Transverse colon (tissue), 4 donors: Measurements from ENCODE around the gene TNFRSF12A. TPM values are rescaled to one million over a fixed set of nuclear protein-coding genes. Genes with fewer than 3 reads are reported as not detected.

ENCODE experiments used
- DNase-seq: peaks from one replicate; pipeline ENCODE4 v3.0.0-alpha.2; 2019
- H3K27ac ChIP-seq, 4 donors: fragments of 200-600 bp; sonication (generic); 2 replicates each; pipeline ENCODE4 v1.5.1; 2016 to 2018; ENCODE audit warnings: inconsistent platforms in 4 of 4
- H3K27me3 ChIP-seq: fragments of 200-600 bp; sonication (generic); 2 replicates; pipeline ENCODE4 v1.5.1; 2017; ENCODE audit warnings: inconsistent platforms
- H3K36me3 ChIP-seq, 4 donors: fragments of 200-600 bp; sonication (generic); 2 replicates each; pipeline ENCODE4 v1.5.1; 2017 to 2019; ENCODE audit warnings: inconsistent platforms in 4 of 4
- H3K4me1 ChIP-seq, 4 donors: fragments of 200-600 bp; sonication (generic); 2 replicates each; pipeline ENCODE4 v1.5.1; 2017 to 2020; ENCODE audit warnings: inconsistent platforms in 4 of 4
- H3K4me3 ChIP-seq, 4 donors: fragments of 200-600 bp; sonication (generic); 1 replicate in 1 of 4; 2 replicates in 3 of 4; pipeline versions ENCODE4 v1.5.1 to v1.6.1; 2017 to 2019; ENCODE audit warnings: inconsistent platforms in 4 of 4
- H3K9me3 ChIP-seq, 2 donors: fragments of 200-600 bp; sonication (generic); 2 replicates each; pipeline ENCODE4 v1.5.1; 2017 to 2019; ENCODE audit warnings: inconsistent platforms in 2 of 2
- CTCF ChIP-seq, 5 experiments: fragments of 200-600 bp in 3 of 5; fragments of 450-650 bp in 2 of 5; sonication (generic) in 3 of 5; IDR thresholded peaks; 1 replicate in 2 of 5; 2 replicates in 3 of 5; pipeline ENCODE4 v1.5.1; 2016 to 2017; ENCODE audit warnings: antibody characterized with exemption in 5 of 5, inconsistent platforms in 3 of 5, mild to moderate bottlenecking in 2 of 5, moderate library complexity in 1 of 5
- EP300 ChIP-seq: sonication (generic); formaldehyde crosslinking; IDR thresholded peaks from one replicate; pipeline ENCODE4 v1.6.1; 2017; ENCODE audit warnings: antibody characterized with exemption, low read depth
- POLR2A ChIP-seq: fragments of 450-650 bp; IDR thresholded peaks from one replicate; pipeline ENCODE4 v1.6.1; 2016; ENCODE audit warnings: antibody characterized with exemption, mild to moderate bottlenecking, moderate library complexity
- POLR2AphosphoS5 ChIP-seq, 3 donors: sonication (generic); formaldehyde crosslinking; IDR thresholded peaks; one replicate each; pipeline ENCODE4 v1.6.1; 2016; ENCODE audit warnings: antibody characterized with exemption in 3 of 3
- WGBS, 2 donors: methylation state at CpG; one replicate each; pipeline ENCODE4 v1.1.5; 2018; ENCODE audit warnings: low coverage in 1 of 2; 5-methylcytosine and 5-hydroxymethylcytosine counted together
- in situ Hi-C, 4 donors: fragments of 200-750 bp; cut with MboI; loops; one replicate each; pipeline versions ENCODE4 v1.15.0 to v1.15.1; 2017; ENCODE audit warnings: low sequenced_read_pairs in 3 of 4, low pct_ligation_motif_present in 1 of 4, low pct_unique_long_range_greater_than_20kb in 1 of 4
- intact Hi-C: fragments of 100-400 bp; cut with DNase I; formaldehyde crosslinking; loops from one replicate; pipeline ENCODE4 v1.15.1; 2023; ENCODE audit warnings: low total_unique reads
- total RNA-seq, 4 donors: library from RNA; depleted of rRNA; stranded (reverse); fragments of >200 nt; gene quantifications; one replicate each; pipeline ENCODE4 v1.1.0, GENCODE V29; 2016

TNFRSF12A gene
- total RNA-seq, 4 donors from 2014 or later: 13.3 to 50.5 (median 19.9) TPM

- DNase-seq: no peak
- intact Hi-C loops (no loop called here), in situ Hi-C loops (loop anchor here in 1 of 4 donors (25.0 kb wide), 1 partner anchor 95 kb away; the partner anchor contains the start of gene ZNF213)
- H3K36me3 ChIP-seq: no peaks in the 10 kb centered on the region
- no peak overlapping the region for H3K27ac ChIP-seq
- no peaks in the 10 kb centered on the region for H3K9me3 ChIP-seq
- WGBS, 2 donors: 78 to 93% methylated on average over 2 to 3 of the region's 3 CpGs
- peaks cover 74% of the 10 kb centered on the region for H3K27me3 ChIP-seq
- H3K4me3 ChIP-seq: no peak overlapping the region
- TF ChIP-seq EP300: no peak
- TF ChIP-seq POLR2A: no peak
- TF ChIP-seq CTCF (IDR thresholded peaks at IDR 0.05): no peak
- TF ChIP-seq POLR2AphosphoS5 (IDR thresholded peaks at IDR 0.05): no peak
- H3K4me1 ChIP-seq: peaks cover 0 to 37% (median 31%) of the 10 kb centered on the region in 4 donors
Measured at GRCh38 chr16:3042376-3042775, 22.2 kb downstream of the TNFRSF12A start.

GRCh38 chr16:3044708-3045107 is 24.5 kb downstream of the TNFRSF12A start:
- DNase-seq: no peak
- H3K9me3 ChIP-seq: no peaks in the 10 kb centered on the region
- intact Hi-C loops: no loop called here
- peaks cover 86% of the 10 kb centered on the region for H3K27me3 ChIP-seq
- H3K4me1 ChIP-seq: peaks cover 0 to 22% (median 21%) of the 10 kb centered on the region in 4 donors
- H3K27ac ChIP-seq: no peak overlapping the region
- no peak for TF ChIP-seq POLR2AphosphoS5 (IDR thresholded peaks at IDR 0.05)
- TF ChIP-seq POLR2A: no peak
- TF ChIP-seq CTCF (IDR thresholded peaks at IDR 0.05): no peak
- TF ChIP-seq EP300: no peak
- no peaks in the 10 kb centered on the region for H3K36me3 ChIP-seq
- in situ Hi-C loops: loop anchor here in 1 of 4 donors (25.0 kb wide), 1 partner anchor 93 kb away; the partner anchor contains the start of gene ZNF213
- WGBS, 2 donors: 68 to 92% methylated on average over 4 to 6 of the region's 6 CpGs
- H3K4me3 ChIP-seq: no peak overlapping the region

- H3K36me3 ChIP-seq: no peaks in the 10 kb centered on the region
- DNase-seq: peak; percentile 37
- H3K27me3 ChIP-seq: peaks cover 87% of the 10 kb centered on the region
- peaks cover 0 to 22% (median 21%) of the 10 kb centered on the region in 4 donors for H3K4me1 ChIP-seq
- 2% methylated on average over 72 of the region's 86 CpGs; no CpG with 5 or more reads in 1 of the 2 donors for WGBS, 2 donors
- intact Hi-C loops: no loop called here
- no peaks in the 10 kb centered on the region for H3K9me3 ChIP-seq
- in situ Hi-C loops: loop anchor here in 1 of 4 donors (25.0 kb wide), 1 partner anchor 91 kb away; the partner anchor contains the start of gene ZNF213
- H3K4me3 ChIP-seq: peak within 1 kb of the TSS in 3 of 4 donors; percentile 7 to 53 (median 25)
- TF ChIP-seq POLR2AphosphoS5 (IDR thresholded peaks at IDR 0.05) (no peak), EP300 (no peak), POLR2A (no peak), CTCF (IDR thresholded peaks at IDR 0.05) (no peak)
- no peak within 1 kb of the TSS for H3K27ac ChIP-seq
Measured at GRCh38 chr16:3045758-3046640, 25.8 kb downstream of the TNFRSF12A start, which contains the start of gene MMP25. Gene MMP25, plus strand, starts transcription at chr16:3046561. Its CDS starts 357 bp downstream, at chr16:3046918.

GRCh38 chr16:3046641-3047386 is 26.6 kb downstream of the TNFRSF12A start:
- intact Hi-C loops: no loop called here
- H3K9me3 ChIP-seq: no peaks in the 10 kb centered on the region
- no peak for TF ChIP-seq EP300
- no peak for TF ChIP-seq POLR2A
- no peak for TF ChIP-seq POLR2AphosphoS5 (IDR thresholded peaks at IDR 0.05)
- TF ChIP-seq CTCF (IDR thresholded peaks at IDR 0.05): no peak
- no peak overlapping the region for H3K27ac ChIP-seq
- peaks cover 0 to 22% (median 21%) of the 10 kb centered on the region in 4 donors for H3K4me1 ChIP-seq
- WGBS, 2 donors: 2% methylated on average over 48 of the region's 54 CpGs; no CpG with 5 or more reads in 1 of the 2 donors
- peaks cover 87% of the 10 kb centered on the region for H3K27me3 ChIP-seq
- no peak for DNase-seq
- H3K4me3 ChIP-seq: peak overlapping the region in 3 of 4 donors; percentile 7 to 53 (median 25)
- in situ Hi-C loops: loop anchor here in 1 of 4 donors (25.0 kb wide), 1 partner anchor 90 kb away; the partner anchor contains the start of gene ZNF213
- H3K36me3 ChIP-seq: no peaks in the 10 kb centered on the region
